Activated CD4-positive, alpha-beta T cell treated with anti-CD3 and anti-CD28 coated beads, Interleukin-2, amount 10 ng/mL, durations not matched to agents 24 days and 14 days (primary cell): ENCODE data around the gene TTC33. TPM values are rescaled to one million over a fixed set of nuclear protein-coding genes. Genes with fewer than 3 reads are reported as not detected.
A peak's percentile ranks its signal among the peaks of the same experiment; 100 is the strongest.
"Not testable (repeated sequence)": the region's sequence is repeated elsewhere in the genome, so short reads cannot be mapped to it uniquely, and the experiment has no call there.

Experiments
- DNase-seq: peaks from one replicate; pipeline ENCODE4 v3.0.0; 2022
- H3K27ac Mint-ChIP-seq: one replicate; pipeline ENCODE4 v1.8.0; 2022; ENCODE audit warnings: mild to moderate bottlenecking, mixed read lengths
- H3K27me3 Mint-ChIP-seq: one replicate; pipeline ENCODE4 v1.8.0; 2022; ENCODE audit warnings: mixed read lengths
- H3K36me3 Mint-ChIP-seq: one replicate; pipeline ENCODE4 v1.8.0; 2022; ENCODE audit warnings: low read depth, mild to moderate bottlenecking, mixed read lengths
- H3K4me1 Mint-ChIP-seq: one replicate; pipeline ENCODE4 v1.8.0; 2021; ENCODE audit warnings: mixed read lengths
- H3K4me3 Mint-ChIP-seq: one replicate; pipeline ENCODE4 v1.8.0; 2022; ENCODE audit warnings: mild to moderate bottlenecking, moderate library complexity, mixed read lengths
- H3K9me3 Mint-ChIP-seq: one replicate; pipeline ENCODE4 v1.8.0; 2021; ENCODE audit warnings: mixed read lengths
- intact Hi-C: fragments of 100-400 bp; cut with micrococcal nuclease; formaldehyde crosslinking; loops from one replicate; pipeline ENCODE4 v1.15.1; 2023
- total RNA-seq: library from RNA; stranded (reverse); gene quantifications from 2 replicates; pipeline ENCODE4 v1.2.3, GENCODE V29; 2022

TTC33 gene
- total RNA-seq, 1 donor from 2014 or later = 22.7 TPM

DNA sequence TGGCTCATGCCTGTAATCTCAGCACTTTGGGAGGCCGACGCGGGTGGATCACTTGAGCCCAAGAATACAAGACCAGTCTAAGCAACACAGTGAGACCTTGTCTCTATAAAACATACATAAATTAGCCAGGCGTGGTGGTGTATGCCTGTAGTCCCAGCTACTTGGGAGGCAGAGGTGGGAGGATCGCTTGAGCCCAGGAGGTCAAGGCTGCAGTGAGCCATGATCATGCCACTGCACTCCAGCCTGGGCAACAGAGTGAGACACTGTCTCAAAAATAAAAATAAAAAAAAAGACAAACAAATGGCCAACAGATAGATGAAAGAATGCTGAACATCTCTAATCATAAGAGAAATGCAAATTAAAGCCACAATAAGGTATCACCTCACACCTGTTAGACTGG is 33.2 kb upstream of the TTC33 start:
- DNase-seq, H3K27ac Mint-ChIP-seq, H3K4me3 Mint-ChIP-seq, H3K9me3 Mint-ChIP-seq, H3K27me3 Mint-ChIP-seq, intact Hi-C loops: not testable (repeated sequence)
- peaks cover 16% of the 10 kb centered on the region for H3K4me1 Mint-ChIP-seq
- H3K36me3 Mint-ChIP-seq = peaks cover 35% of the 10 kb centered on the region

DNA sequence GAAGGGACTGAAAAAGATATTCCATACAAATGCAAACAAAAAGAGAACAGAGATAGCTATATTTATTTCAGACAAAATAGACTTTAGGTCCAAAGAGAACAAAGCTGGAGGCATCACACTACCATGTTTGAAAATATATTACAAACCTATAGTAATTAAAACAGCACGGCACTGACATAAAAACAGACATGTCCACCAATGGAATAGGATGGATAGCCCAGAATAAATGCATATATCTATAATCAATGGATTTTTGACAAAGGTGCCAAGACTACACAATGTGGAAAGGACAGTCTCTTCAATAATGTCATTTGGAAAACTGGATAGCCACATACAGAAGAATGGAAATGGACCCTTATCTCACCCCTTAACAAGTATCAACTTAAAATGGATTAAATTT is 32.2 kb upstream of the TTC33 start:
- Mint-ChIP-seq H3K27me3 (no peaks in the 10 kb centered on the region), H3K4me1 (peaks cover 14% of the 10 kb centered on the region), H3K27ac (no peak overlapping the region)

DNA sequence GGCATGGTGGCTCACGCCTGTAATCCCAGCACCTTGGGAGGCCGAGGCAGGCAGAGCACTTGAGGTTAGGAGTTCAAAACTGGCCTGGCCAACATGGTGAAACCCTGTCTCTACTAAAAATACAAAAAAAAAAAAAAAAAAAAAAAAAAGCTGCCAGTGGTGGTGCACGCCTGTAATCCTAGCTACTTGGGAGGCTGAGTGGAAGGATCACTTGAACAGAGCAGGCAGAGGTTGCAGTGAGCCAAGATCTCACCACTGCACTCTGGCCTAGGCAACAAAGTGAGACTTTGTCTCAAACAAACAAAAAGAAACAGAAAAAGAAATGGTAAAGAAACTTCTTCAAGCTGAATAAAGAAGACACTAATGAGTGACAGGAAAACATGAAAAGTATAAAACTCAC is 30.9 kb upstream of the TTC33 start:
- Mint-ChIP-seq H3K36me3 (peaks cover 29% of the 10 kb centered on the region), H3K4me1 (peaks cover 18% of the 10 kb centered on the region)
- H3K27me3 Mint-ChIP-seq, H3K9me3 Mint-ChIP-seq, DNase-seq, intact Hi-C loops, H3K4me3 Mint-ChIP-seq, H3K27ac Mint-ChIP-seq: not testable (repeated sequence)

More for the DNA sequence above, 32.2 kb upstream of the TTC33 start:
- no peak for DNase-seq
- intact Hi-C loops = no loop called here
- H3K4me3 Mint-ChIP-seq = no peak overlapping the region
- no peaks in the 10 kb centered on the region for H3K9me3 Mint-ChIP-seq
- H3K36me3 Mint-ChIP-seq = peaks cover 29% of the 10 kb centered on the region

DNA sequence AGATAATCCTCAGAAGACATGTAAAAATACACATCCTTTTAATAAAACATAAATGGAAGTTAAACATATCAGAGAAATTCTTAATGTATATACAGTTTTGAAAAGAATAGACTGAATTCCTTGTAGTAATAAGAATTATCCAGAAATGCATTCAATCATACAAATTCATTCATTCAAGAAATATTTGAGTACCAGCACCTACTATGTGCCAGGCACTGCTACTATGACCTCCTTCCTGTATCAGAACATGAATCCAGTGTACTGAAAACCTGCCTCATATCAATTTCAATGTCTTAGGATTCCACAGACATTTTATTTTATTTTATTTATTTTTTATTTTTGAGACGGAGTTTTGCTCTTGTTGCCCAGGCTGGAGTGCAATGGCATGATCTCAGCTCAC is 29.2 kb upstream of the TTC33 start:
- no peak overlapping the region for H3K27ac Mint-ChIP-seq
- H3K27me3 Mint-ChIP-seq = no peaks in the 10 kb centered on the region
- peaks cover 14% of the 10 kb centered on the region for H3K4me1 Mint-ChIP-seq
- no peaks in the 10 kb centered on the region for H3K9me3 Mint-ChIP-seq
- peaks cover 29% of the 10 kb centered on the region for H3K36me3 Mint-ChIP-seq
- H3K4me3 Mint-ChIP-seq = no peak overlapping the region
- intact Hi-C loops = no loop called here
- no peak for DNase-seq

DNA sequence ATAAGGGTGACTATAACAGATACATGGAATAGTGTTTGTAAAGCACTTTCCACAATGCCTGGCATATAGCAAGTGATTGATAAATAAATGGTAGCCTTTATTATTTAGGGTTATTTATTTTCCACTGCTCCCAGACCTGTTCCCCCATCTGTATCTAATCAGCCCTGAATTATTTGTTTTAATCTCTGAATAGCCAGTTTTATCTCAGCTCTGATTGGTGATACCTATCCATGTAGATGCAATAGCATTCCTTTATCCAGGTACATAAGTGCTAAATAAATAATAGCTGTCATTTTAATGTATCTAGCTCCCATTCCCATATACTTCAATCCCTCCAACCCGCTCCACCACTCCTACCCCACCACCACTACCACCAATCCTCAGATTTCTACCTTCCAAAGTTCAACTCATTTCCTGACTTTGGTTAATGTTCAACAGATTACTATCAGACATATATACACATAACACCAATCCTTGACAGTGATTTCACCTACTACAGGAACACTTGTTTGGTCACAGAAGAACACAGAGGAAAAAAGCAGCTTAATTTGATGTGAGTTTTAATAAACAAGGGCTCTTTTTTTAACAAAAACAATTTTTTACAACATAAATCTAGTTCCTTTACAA is 28.4 kb upstream of the TTC33 start:
- Mint-ChIP-seq H3K36me3 (peaks cover 28% of the 10 kb centered on the region), H3K27ac (no peak overlapping the region), H3K4me3 (no peak overlapping the region), H3K27me3 (no peaks in the 10 kb centered on the region), H3K4me1 (peaks cover 15% of the 10 kb centered on the region), H3K9me3 (no peaks in the 10 kb centered on the region)
- intact Hi-C loops = no loop called here
- DNase-seq = no peak

DNA sequence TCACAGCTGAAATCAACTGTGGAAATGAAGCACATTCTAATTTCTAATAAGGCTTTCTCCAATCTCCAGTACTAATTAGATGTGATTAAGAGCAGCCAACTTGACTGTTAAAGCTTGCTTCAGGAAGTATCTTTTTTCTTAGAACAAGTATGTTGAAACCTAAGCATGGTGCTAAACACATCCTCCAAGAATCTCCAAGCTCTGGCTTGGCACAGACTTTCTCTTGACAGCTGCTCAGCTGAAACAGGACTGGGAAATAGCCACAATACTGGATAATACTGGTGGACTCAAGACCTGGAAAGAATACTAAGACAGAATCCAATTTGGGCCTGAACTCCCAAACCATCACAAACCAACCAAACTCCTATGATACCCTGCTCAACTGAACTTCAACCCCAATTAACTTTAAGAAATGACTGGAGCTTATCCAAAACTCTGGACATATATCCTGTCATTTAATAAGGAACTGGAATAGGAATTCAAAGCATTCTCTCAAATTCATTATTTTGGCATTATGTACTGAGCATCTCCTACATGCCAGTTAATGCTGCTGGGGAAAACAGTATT is 26.2 kb upstream of the TTC33 start:
- Mint-ChIP-seq H3K27me3 (no peaks in the 10 kb centered on the region), H3K27ac (no peak overlapping the region), H3K4me1 (peaks cover 13% of the 10 kb centered on the region), H3K36me3 (peaks cover 13% of the 10 kb centered on the region), H3K4me3 (no peak overlapping the region), H3K9me3 (no peaks in the 10 kb centered on the region)
- DNase-seq = no peak
- intact Hi-C loops = no loop called here

DNA sequence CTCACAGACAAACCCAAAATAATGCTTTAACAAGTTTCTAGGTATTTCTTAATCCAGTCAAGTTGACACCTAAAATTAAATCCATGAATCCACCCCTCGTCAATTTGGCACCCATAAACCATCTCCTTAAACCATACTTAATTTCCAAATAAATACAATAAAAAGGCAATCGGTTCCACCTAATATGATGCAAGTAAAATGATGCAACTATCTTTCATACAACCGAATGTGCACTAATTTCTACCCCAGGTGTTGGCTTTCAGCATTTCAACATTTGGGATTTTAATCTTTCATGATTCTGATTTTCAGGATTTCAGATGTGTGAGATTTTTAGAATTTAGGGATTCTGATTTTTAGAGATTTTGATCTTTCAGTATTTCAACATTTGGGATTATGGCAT is 25.1 kb upstream of the TTC33 start:
- Mint-ChIP-seq H3K4me1 (peaks cover 16% of the 10 kb centered on the region), H3K27ac (no peak overlapping the region), H3K9me3 (no peaks in the 10 kb centered on the region), H3K4me3 (no peak overlapping the region), H3K36me3 (peaks cover 16% of the 10 kb centered on the region), H3K27me3 (no peaks in the 10 kb centered on the region)
- intact Hi-C loops = no loop called here
- DNase-seq = no peak

DNA sequence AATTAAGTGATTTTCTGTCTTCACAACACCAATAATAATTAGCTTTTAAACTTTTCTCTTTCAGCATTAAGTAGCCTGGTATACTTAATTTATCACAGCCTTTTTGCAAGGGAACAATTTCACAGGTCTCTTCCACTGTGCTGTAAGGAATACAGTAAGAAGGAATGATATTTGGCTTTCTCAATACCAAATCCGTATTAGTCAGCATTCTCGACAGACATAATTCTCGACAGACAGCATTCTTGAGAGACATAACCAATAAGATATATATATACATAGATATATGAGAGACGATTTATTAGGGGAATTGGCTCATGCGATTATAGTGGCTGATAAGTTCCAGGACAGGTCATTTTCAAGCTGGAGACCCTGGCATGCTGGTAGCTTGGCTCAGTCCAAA is 24.4 kb upstream of the TTC33 start:
- Mint-ChIP-seq H3K4me1 (peaks cover 14% of the 10 kb centered on the region), H3K9me3 (no peaks in the 10 kb centered on the region), H3K27ac (no peak overlapping the region), H3K36me3 (peaks cover 18% of the 10 kb centered on the region), H3K27me3 (no peaks in the 10 kb centered on the region), H3K4me3 (no peak overlapping the region)
- no peak for DNase-seq
- intact Hi-C loops = no loop called here

DNA sequence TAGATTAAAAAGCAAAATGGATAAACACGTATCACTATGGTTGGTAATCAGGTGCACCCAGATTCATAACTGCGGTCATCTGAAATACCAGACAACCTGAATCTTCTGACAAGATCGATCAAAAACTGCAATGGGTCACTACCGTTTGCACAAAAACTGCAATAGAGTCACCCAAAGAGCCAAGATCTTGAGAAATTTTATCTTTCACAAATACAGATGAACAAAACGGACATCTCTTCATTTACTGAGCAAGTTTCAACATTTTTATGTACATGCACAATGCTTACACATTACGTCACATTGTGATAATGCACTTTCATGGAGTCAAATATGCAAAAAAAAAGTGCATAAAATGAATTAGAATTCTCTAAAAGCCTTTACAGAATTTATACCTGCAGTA is 23.8 kb upstream of the TTC33 start:
- no peak overlapping the region for H3K4me3 Mint-ChIP-seq
- H3K4me1 Mint-ChIP-seq = peaks cover 14% of the 10 kb centered on the region
- intact Hi-C loops = no loop called here
- H3K9me3 Mint-ChIP-seq = no peaks in the 10 kb centered on the region
- peaks cover 22% of the 10 kb centered on the region for H3K36me3 Mint-ChIP-seq
- H3K27ac Mint-ChIP-seq = no peak overlapping the region
- H3K27me3 Mint-ChIP-seq = no peaks in the 10 kb centered on the region
- no peak for DNase-seq

DNA sequence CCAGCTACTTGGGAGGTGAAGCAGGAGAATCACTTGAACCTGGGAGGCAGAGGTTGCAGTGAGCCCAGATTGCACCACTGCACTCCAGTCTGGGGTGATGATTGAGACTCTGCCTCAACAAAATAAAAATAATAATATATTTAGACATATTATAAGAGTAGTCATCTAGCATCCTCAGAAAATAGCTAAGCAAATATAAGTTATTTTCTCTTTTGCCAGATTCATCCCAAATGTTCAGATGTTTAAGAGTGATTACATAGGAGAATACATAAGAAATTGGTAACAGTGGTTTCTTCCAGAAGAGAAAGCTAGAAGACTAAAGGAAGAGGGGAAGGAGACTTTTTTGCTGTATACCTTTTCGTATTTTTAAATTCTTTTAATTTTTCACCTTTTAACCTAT is 22.4 kb upstream of the TTC33 start:
- Mint-ChIP-seq H3K9me3 (no peaks in the 10 kb centered on the region), H3K4me1 (peaks cover 11% of the 10 kb centered on the region), H3K27me3 (no peaks in the 10 kb centered on the region), H3K4me3 (no peak overlapping the region), H3K36me3 (peaks cover 28% of the 10 kb centered on the region), H3K27ac (no peak overlapping the region)
- intact Hi-C loops = no loop called here
- DNase-seq = no peak

DNA sequence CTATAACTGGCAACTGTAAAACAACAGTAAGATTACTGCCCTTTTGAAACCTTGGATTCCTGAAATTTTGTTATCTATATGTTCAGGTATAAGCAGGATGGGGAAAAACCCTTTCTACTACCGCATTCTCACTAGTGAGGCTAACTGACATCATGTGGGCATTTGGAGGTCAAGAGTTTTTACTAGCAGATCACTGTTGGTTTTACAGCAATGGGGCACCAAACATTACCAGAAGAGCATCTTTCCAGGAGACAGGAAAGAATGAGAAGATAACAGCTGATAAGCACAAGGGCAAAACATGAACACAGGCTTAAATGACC is 20.9 kb upstream of the TTC33 start:
- no peak for DNase-seq
- intact Hi-C loops = no loop called here
- peaks cover 8% of the 10 kb centered on the region for H3K4me1 Mint-ChIP-seq
- H3K27me3 Mint-ChIP-seq = no peaks in the 10 kb centered on the region
- H3K27ac Mint-ChIP-seq = no peak overlapping the region
- no peak overlapping the region for H3K4me3 Mint-ChIP-seq
- H3K36me3 Mint-ChIP-seq = peaks cover 28% of the 10 kb centered on the region
- H3K9me3 Mint-ChIP-seq = no peaks in the 10 kb centered on the region

DNA sequence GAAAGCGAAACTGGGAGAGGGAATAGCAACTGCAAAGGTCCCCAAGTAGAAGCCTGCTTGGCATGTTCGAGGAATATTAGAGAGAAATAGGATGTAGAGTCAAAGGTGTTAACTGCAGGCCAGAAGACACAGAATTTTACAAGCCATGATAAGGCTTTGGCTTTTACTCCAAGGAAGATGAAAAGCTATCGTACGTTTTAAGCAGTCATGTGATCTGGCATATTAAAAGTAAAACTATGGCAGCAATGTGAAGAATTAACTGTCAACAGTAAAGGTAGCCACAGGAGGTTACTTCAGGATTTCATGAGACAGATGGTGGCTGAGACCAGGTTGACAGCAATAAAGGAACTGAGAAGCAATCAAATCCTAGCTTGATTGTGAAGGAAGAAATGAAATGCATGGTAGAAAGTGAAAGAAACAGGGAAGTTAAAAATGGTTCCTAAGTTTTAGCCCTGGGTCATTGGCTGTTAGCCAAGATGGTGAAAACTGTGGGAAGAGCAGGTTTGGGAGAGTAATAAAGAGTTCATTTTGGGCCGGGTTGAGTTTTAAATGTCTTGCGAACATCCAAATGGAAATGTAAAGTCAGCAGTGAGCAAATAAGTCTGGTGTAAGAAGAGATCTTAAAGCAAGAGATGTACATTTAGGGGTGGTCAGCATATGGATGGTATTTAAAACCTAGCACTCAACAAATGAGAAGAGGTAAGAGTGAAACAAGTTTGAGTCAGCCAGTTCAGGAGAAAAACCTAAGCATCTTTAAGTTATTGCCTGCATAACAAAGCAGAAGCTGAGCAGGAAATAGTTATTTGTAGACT is 20.3 kb upstream of the TTC33 start:
- Mint-ChIP-seq H3K4me3 (no peak overlapping the region), H3K9me3 (no peaks in the 10 kb centered on the region), H3K27me3 (no peaks in the 10 kb centered on the region), H3K27ac (peak overlapping the region; percentile 11), H3K4me1 (peaks cover 8% of the 10 kb centered on the region), H3K36me3 (peaks cover 28% of the 10 kb centered on the region)
- DNase-seq = no peak
- intact Hi-C loops = no loop called here

DNA sequence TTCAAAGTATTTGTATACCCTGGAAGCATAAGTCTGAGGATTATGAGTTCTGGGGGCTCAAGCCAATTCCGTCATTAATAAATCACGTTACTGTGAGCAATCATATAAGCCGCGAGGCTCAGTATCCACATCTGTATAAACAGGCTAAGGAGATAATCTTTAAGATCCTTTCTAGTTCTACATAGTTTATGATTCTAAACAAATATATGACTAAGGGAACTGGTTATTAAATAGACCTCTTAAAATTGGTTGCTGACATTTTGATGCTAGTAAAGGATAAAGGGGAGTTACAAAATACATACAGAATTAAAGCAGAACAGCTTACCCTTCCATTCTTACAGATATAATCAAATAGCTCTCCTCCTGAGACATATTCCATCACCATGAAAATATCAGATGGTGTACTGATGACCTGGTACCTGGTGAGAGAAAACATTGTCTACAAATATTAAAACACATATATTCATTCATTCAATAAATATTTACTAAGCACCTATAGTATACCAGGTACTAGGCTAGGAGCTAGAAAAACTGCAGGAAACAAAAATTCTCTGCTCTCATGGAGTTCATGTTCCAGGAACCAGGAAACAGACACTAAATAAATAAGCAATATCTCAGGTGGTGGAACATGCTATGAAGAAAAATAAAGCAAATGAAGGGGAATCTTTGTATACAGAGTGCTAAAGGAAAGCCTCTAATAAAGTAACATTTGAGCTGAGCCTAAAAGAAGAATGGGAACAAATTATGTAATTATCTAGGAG is 19.5 kb upstream of the TTC33 start:
- H3K4me3 Mint-ChIP-seq = no peak overlapping the region
- H3K27ac Mint-ChIP-seq = no peak overlapping the region
- no peaks in the 10 kb centered on the region for H3K27me3 Mint-ChIP-seq
- peaks cover 8% of the 10 kb centered on the region for H3K4me1 Mint-ChIP-seq
- intact Hi-C loops = no loop called here
- DNase-seq = no peak
- peaks cover 30% of the 10 kb centered on the region for H3K36me3 Mint-ChIP-seq
- no peaks in the 10 kb centered on the region for H3K9me3 Mint-ChIP-seq

DNA sequence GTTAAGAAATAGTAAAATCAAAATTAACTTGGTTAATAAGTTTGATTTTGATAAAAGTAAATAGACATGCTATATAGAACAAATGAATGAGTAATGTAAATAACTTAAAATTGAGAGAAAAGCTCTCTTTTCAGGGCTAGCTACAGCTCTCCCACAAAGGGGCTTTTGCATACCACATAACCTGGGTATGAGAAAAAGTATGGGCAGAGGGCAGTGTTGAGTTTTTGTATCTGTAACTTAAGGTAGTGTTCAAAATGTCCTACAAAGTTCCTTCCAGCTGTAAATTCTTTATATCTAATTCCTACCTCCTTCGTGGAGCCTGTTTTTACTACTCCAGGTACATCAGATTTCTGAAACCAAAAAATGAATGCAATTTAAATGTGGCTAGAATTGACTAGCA is 18.9 kb upstream of the TTC33 start:
- Mint-ChIP-seq H3K27me3 (no peaks in the 10 kb centered on the region), H3K4me3 (no peak overlapping the region), H3K9me3 (no peaks in the 10 kb centered on the region), H3K27ac (no peak overlapping the region), H3K4me1 (peaks cover 6% of the 10 kb centered on the region), H3K36me3 (peaks cover 30% of the 10 kb centered on the region)
- DNase-seq = no peak
- intact Hi-C loops = no loop called here
